WTC11 (cell line): Measurements from ENCODE around the gene PCDH12. TPM values are rescaled to one million over a fixed set of nuclear protein-coding genes. Genes with fewer than 3 reads are reported as not detected.

Experiments used
- ATAC-seq: fragments of 200-7000 bp; cut with Tn5 transposase; 2 replicates; pipeline ENCODE4 v1.10.0; 2021; ENCODE audit warnings: mild to moderate bottlenecking, moderate library complexity
- CTCF ChIA-PET: fragments of 300-600 bp; sonication (Branson Sonifier 250); formaldehyde crosslinking; loops from one replicate; lab custom pipeline; 2021; ENCODE audit warnings: antibody characterized with exemption; lab: Charles Lee
- POLR2A ChIA-PET: fragments of 350-600 bp; sonication (Branson Sonifier 250); formaldehyde crosslinking; loops from one replicate; lab custom pipeline; 2021; ENCODE audit warnings: antibody characterized with exemption; lab: Charles Lee
- DNase-seq: peaks from one replicate; pipeline ENCODE4 v3.0.0; 2021; ENCODE audit warnings: low spot score
- H3K27ac Mint-ChIP-seq: 2 replicates; pipeline ENCODE4 v1.8.0; 2021; ENCODE audit warnings: mixed read lengths
- H3K27me3 Mint-ChIP-seq: 2 replicates; pipeline ENCODE4 v1.8.0; 2021; ENCODE audit warnings: low read depth, mild to moderate bottlenecking, moderate library complexity, mixed read lengths
- H3K36me3 Mint-ChIP-seq: 2 replicates; pipeline ENCODE4 v1.8.0; 2021; ENCODE audit warnings: mixed read lengths
- H3K4me1 Mint-ChIP-seq: 2 replicates; pipeline ENCODE4 v1.8.0; 2022; ENCODE audit warnings: mixed read lengths
- H3K4me3 Mint-ChIP-seq: 2 replicates; pipeline ENCODE4 v1.8.0; 2021; ENCODE audit warnings: mild to moderate bottlenecking, moderate library complexity, mixed read lengths
- H3K9me3 Mint-ChIP-seq: 2 replicates; pipeline ENCODE4 v1.8.0; 2021; ENCODE audit warnings: mixed read lengths
- ARID4B ChIP-seq: sonication (generic); formaldehyde crosslinking; IDR thresholded peaks from 2 replicates; pipeline ENCODE4 v1.8.0; 2023; ENCODE audit warnings: missing genetic modification reagents, mild to moderate bottlenecking, borderline replicate concordance
- ETV6 ChIP-seq: sonication (generic); formaldehyde crosslinking; IDR thresholded peaks from 2 replicates; pipeline ENCODE4 v1.8.1; 2022; ENCODE audit warnings: mild to moderate bottlenecking, missing genetic modification reagents
- GRHL2 ChIP-seq: fragments of 250-450 bp; sonication (Bioruptor Pico); IDR thresholded peaks from 2 replicates; pipeline ENCODE4 v1.8.0; 2022; ENCODE audit warnings: mild to moderate bottlenecking, moderate library complexity; ENCODE audit not compliant: insufficient replicate concordance, severe bottlenecking
- GTF2I ChIP-seq: fragments of 250-450 bp; sonication (Bioruptor Pico); conservative IDR thresholded peaks from 2 replicates; pipeline ENCODE4 v1.4.0; 2021; ENCODE audit warnings: mild to moderate bottlenecking
- JAZF1 ChIP-seq: fragments of 250-450 bp; sonication (Bioruptor Pico); IDR thresholded peaks from 2 replicates; pipeline ENCODE4 v1.9.0; 2021; ENCODE audit warnings: moderate library complexity, mild to moderate bottlenecking, inconsistent platforms
- NFYB ChIP-seq: sonication (generic); formaldehyde crosslinking; conservative IDR thresholded peaks from 2 replicates; pipeline ENCODE4 v1.8.0; 2022; ENCODE audit warnings: low read depth, missing genetic modification reagents
- NR1H2 ChIP-seq: sonication (generic); formaldehyde crosslinking; IDR thresholded peaks from 2 replicates; pipeline ENCODE4 v1.9.0; 2021; ENCODE audit warnings: mild to moderate bottlenecking, moderate library complexity, missing genetic modification reagents
- NR3C1 ChIP-seq: sonication (generic); formaldehyde crosslinking; conservative IDR thresholded peaks from 2 replicates; pipeline ENCODE4 v1.8.1; 2023; ENCODE audit warnings: low read depth, mild to moderate bottlenecking, missing genetic modification reagents
- SP1 ChIP-seq: sonication (generic); formaldehyde crosslinking; conservative IDR thresholded peaks from 2 replicates; pipeline ENCODE4 v1.8.1; 2022; ENCODE audit warnings: missing genetic modification reagents
- STAT6 ChIP-seq: sonication (generic); formaldehyde crosslinking; conservative IDR thresholded peaks from 2 replicates; pipeline ENCODE4 v1.8.1; 2023; ENCODE audit warnings: mild to moderate bottlenecking, low read depth, missing genetic modification reagents, moderate library complexity
- USF1 ChIP-seq: sonication (generic); formaldehyde crosslinking; IDR thresholded peaks from 2 replicates; pipeline ENCODE4 v1.8.0; 2022; ENCODE audit warnings: mild to moderate bottlenecking, missing genetic modification reagents
- ZNF317 ChIP-seq: sonication (generic); formaldehyde crosslinking; IDR thresholded peaks from 2 replicates; pipeline ENCODE4 v1.8.1; 2023; ENCODE audit warnings: low read depth, mild to moderate bottlenecking, moderate library complexity, missing genetic modification reagents, borderline replicate concordance
- ZNF396 ChIP-seq: fragments of 250-450 bp; sonication (Bioruptor Pico); IDR thresholded peaks from 2 replicates; pipeline ENCODE4 v1.8.0; 2021; ENCODE audit warnings: mild to moderate bottlenecking, moderate library complexity, borderline replicate concordance
- ZNF512 ChIP-seq: sonication (generic); formaldehyde crosslinking; IDR thresholded peaks from 2 replicates; pipeline ENCODE4 v1.8.1; 2022; ENCODE audit warnings: missing genetic modification reagents, borderline replicate concordance
- total RNA-seq: library from RNA; stranded (reverse); gene quantifications from 3 replicates; pipeline ENCODE4 v1.2.3, GENCODE V29; 2021
- TF ChIP-seq, protein P1 (sequence below): sonication (generic); formaldehyde crosslinking; IDR thresholded peaks from 2 replicates; pipeline ENCODE4 v1.8.1; 2023; ENCODE audit warnings: mild to moderate bottlenecking, missing genetic modification reagents
- TF ChIP-seq, protein P2 (sequence below): fragments of 250-450 bp; sonication (Bioruptor Pico); IDR thresholded peaks from 2 replicates; pipeline ENCODE4 v1.8.0; 2021; ENCODE audit warnings: mild to moderate bottlenecking
- TF ChIP-seq, protein P3 (sequence below): sonication (generic); formaldehyde crosslinking; conservative IDR thresholded peaks from 2 replicates; pipeline ENCODE4 v1.8.1; 2022; ENCODE audit warnings: mild to moderate bottlenecking, missing genetic modification reagents

PCDH12 gene
- total RNA-seq, 1 experiment from 2014 or later = 0.33 TPM

- Mint-ChIP-seq H3K27me3 (no peaks in the 10 kb centered on the region), H3K4me3 (no peak overlapping the region), H3K9me3 (peaks cover 14% of the 10 kb centered on the region; the same call in 1 of the 2 replicates), H3K27ac (no peak overlapping the region), H3K36me3 (peaks cover 2% of the 10 kb centered on the region; the same call in 1 of the 2 replicates), H3K4me1 (peaks cover 9% of the 10 kb centered on the region; the same call in 1 of the 2 replicates)
- ChIA-PET POLR2A (no interaction called here), CTCF (no interaction called here)
- ATAC-seq (no peak), DNase-seq (no peak)
- no peak for TF ChIP-seq ZNF512
- TF ChIP-seq, protein P1, sequence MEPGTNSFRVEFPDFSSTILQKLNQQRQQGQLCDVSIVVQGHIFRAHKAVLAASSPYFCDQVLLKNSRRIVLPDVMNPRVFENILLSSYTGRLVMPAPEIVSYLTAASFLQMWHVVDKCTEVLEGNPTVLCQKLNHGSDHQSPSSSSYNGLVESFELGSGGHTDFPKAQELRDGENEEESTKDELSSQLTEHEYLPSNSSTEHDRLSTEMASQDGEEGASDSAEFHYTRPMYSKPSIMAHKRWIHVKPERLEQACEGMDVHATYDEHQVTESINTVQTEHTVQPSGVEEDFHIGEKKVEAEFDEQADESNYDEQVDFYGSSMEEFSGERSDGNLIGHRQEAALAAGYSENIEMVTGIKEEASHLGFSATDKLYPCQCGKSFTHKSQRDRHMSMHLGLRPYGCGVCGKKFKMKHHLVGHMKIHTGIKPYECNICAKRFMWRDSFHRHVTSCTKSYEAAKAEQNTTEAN = no peak
- TF ChIP-seq ZNF317 (CRISPR knock-in tag) = no peak
- TF ChIP-seq NR3C1 (CRISPR knock-in tag) = no peak
- no peak for TF ChIP-seq ZNF396 (CRISPR knock-in tag)
- TF ChIP-seq SP1 (CRISPR knock-in tag) = no peak
- no peak for TF ChIP-seq NR1H2 (CRISPR knock-in tag)
- TF ChIP-seq USF1 (CRISPR knock-in tag) = no peak
- TF ChIP-seq ETV6 (CRISPR knock-in tag) = no peak
- TF ChIP-seq NFYB (CRISPR knock-in tag) = no peak
- no peak for TF ChIP-seq STAT6 (CRISPR knock-in tag)
- TF ChIP-seq GRHL2 (CRISPR knock-in tag) = no peak
Measured at GRCh38 chr5:141898448-141899049, 59.5 kb downstream of the PCDH12 start.

DNA sequence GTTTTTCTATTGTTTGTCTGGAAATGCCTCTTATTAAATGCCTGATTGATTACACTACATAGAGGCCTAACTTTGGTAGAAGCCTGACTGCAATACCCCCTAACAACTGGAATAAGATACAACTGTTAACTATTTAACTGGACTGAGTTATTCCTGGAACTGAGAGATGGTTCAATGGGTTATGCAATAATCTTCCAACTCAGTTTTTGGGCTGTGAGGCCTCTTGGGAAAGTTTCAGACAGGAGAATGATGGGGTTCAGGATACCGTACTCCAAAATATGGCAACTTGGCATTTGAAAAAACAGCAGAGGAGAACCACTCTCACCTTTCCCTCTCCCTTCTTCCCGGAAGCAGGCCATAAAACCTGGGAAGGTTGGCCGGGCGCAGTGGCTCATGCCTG lies 60.6 kb downstream of the PCDH12 start:
- ChIA-PET POLR2A (no interaction called here), CTCF (interaction anchor here (1.1 kb wide), 1 partner anchor 18 kb away, joined by 4 read pairs; no protein-coding TSS in a partner anchor)
- DNase-seq (no peak), ATAC-seq (no peak)
- Mint-ChIP-seq H3K27me3 (no peaks in the 10 kb centered on the region), H3K27ac (no peak overlapping the region), H3K36me3 (peaks cover 2% of the 10 kb centered on the region; the same call in 1 of the 2 replicates), H3K9me3 (peaks cover 14% of the 10 kb centered on the region; the same call in 1 of the 2 replicates), H3K4me1 (peaks cover 2% of the 10 kb centered on the region; the same call in 1 of the 2 replicates), H3K4me3 (no peak overlapping the region)
- TF ChIP-seq, protein P2, sequence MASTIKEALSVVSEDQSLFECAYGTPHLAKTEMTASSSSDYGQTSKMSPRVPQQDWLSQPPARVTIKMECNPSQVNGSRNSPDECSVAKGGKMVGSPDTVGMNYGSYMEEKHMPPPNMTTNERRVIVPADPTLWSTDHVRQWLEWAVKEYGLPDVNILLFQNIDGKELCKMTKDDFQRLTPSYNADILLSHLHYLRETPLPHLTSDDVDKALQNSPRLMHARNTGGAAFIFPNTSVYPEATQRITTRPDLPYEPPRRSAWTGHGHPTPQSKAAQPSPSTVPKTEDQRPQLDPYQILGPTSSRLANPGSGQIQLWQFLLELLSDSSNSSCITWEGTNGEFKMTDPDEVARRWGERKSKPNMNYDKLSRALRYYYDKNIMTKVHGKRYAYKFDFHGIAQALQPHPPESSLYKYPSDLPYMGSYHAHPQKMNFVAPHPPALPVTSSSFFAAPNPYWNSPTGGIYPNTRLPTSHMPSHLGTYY (CRISPR knock-in tag) = no peak
- TF ChIP-seq JAZF1 (CRISPR knock-in tag) = no peak
- no peak for TF ChIP-seq STAT6 (CRISPR knock-in tag)
- no peak for TF ChIP-seq GTF2I (CRISPR knock-in tag)
- no peak for TF ChIP-seq ARID4B (CRISPR knock-in tag)
- TF ChIP-seq, protein P3, sequence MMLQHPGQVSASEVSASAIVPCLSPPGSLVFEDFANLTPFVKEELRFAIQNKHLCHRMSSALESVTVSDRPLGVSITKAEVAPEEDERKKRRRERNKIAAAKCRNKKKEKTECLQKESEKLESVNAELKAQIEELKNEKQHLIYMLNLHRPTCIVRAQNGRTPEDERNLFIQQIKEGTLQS (CRISPR knock-in tag) = no peak
